HCT116 (cell line): ENCODE results near the gene PLA2G7.

Experiments
- EZH2 ChIP-seq: fragments of 200-600 bp; sonication (generic); IDR thresholded peaks from 2 replicates; pipeline ENCODE4 v1.6.1; 2017; ENCODE audit warnings: antibody characterized with exemption, mixed run types
- ZNF274 ChIP-seq: fragments of 200-500 bp; sonication (Bioruptor generic); IDR thresholded peaks from 2 replicates; pipeline ENCODE4 v1.6.1; 2014; ENCODE audit warnings: mild to moderate bottlenecking, low read depth, low read length, inconsistent platforms
- TF ChIP-seq, protein P1 (sequence below): IDR thresholded peaks from 2 replicates; pipeline ENCODE4 v1.6.1; 2011; ENCODE audit warnings: mild to moderate bottlenecking, low read length, moderate library complexity; ENCODE audit not compliant: insufficient replicate concordance; ENCODE audit errors: extremely low read depth

- TF ChIP-seq ZNF274 (no peak), EZH2 (no peak)
- TF ChIP-seq, protein P1, sequence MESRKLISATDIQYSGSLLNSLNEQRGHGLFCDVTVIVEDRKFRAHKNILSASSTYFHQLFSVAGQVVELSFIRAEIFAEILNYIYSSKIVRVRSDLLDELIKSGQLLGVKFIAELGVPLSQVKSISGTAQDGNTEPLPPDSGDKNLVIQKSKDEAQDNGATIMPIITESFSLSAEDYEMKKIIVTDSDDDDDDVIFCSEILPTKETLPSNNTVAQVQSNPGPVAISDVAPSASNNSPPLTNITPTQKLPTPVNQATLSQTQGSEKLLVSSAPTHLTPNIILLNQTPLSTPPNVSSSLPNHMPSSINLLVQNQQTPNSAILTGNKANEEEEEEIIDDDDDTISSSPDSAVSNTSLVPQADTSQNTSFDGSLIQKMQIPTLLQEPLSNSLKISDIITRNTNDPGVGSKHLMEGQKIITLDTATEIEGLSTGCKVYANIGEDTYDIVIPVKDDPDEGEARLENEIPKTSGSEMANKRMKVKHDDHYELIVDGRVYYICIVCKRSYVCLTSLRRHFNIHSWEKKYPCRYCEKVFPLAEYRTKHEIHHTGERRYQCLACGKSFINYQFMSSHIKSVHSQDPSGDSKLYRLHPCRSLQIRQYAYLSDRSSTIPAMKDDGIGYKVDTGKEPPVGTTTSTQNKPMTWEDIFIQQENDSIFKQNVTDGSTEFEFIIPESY = no peak
Observed at GRCh38 chr6:46757214-46757596, 22.0 kb upstream of the PLA2G7 start.
